Heart left ventricle (tissue), 13 donors: ENCODE results near the gene DDO.

Source experiments
- POLR2A ChIP-seq, 2 donors: fragments of 450-650 bp; IDR thresholded peaks; one replicate each; pipeline ENCODE4 v1.6.1; 2017; ENCODE audit warnings: antibody characterized with exemption in 2 of 2, mild to moderate bottlenecking in 2 of 2, moderate library complexity in 2 of 2
- TF ChIP-seq, protein P1 (sequence below), 12 donors: fragments of 200-600 bp; sonication (generic) in 4 of 12; IDR thresholded peaks; one replicate each; pipeline versions ENCODE4 v1.5.0 to v1.8.0; 2018 to 2022; ENCODE audit warnings: antibody characterized with exemption in 12 of 12, mild to moderate bottlenecking in 5 of 12
- donor health status: ischemic (EF 13 %, LVEDD 7.1; RV severe dilation, severe dysfunction).
- donor health status: DM: no; HTN: yes; CAD: no.
- donor health status: DM: no; HTN: no; CAD: no.
- donor health status: ischemic (EF 25% LVEDD 6.9; RV normal size, moderate dysfunction).
- donor health status: ischemic (EF 25% LVEDD 5.7; RV mildly dilated, moderate dysfunction).
- donor health status: ischemic (EF 35%, LVEDD 5.7; RV mildly dilated, moderate dysfunction).
- donor health status: nonischemic (EF 11% LVEDD 7.7; RV severe dilation, severe dysfunction).
- donor health status: DM: yes; HTN: yes; CAD: no.
- donor health status: PGD.
- donor health status: ischemic (EF 29% LVEDD 5.4; RV normal size, mild dysfunction).
- donor health status: nonischemic (EF 23%, LVEDD 6.1; RV moderate dilation, normal function).

DNA sequence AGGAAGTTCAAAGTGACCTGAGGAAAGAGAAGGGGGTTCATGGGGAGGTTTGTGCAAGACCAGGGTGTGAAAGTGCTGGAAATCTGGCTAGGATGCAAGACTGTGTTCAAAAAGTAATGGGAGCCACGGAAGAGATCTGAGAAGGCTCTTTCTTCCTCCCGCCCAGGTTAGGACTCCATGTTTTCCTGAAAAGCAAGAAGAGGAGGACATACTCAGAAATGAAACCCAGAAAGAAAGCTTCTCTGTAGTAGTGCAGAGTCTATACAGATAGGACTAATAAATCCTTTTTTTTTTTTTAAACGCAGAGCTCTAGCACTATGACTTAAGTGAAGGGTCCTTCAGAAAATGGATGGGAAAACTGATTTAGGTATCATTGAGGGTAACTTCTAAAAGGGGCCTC, 3.2 kb upstream of the DDO start:
- TF ChIP-seq, protein P1, sequence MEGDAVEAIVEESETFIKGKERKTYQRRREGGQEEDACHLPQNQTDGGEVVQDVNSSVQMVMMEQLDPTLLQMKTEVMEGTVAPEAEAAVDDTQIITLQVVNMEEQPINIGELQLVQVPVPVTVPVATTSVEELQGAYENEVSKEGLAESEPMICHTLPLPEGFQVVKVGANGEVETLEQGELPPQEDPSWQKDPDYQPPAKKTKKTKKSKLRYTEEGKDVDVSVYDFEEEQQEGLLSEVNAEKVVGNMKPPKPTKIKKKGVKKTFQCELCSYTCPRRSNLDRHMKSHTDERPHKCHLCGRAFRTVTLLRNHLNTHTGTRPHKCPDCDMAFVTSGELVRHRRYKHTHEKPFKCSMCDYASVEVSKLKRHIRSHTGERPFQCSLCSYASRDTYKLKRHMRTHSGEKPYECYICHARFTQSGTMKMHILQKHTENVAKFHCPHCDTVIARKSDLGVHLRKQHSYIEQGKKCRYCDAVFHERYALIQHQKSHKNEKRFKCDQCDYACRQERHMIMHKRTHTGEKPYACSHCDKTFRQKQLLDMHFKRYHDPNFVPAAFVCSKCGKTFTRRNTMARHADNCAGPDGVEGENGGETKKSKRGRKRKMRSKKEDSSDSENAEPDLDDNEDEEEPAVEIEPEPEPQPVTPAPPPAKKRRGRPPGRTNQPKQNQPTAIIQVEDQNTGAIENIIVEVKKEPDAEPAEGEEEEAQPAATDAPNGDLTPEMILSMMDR (IDR thresholded peaks at IDR 0.05) = no peak
- no peak for TF ChIP-seq POLR2A (IDR thresholded peaks at IDR 0.05)
